Head of caudate nucleus (tissue), 42 donors: ENCODE results near the gene CTNNA1.

Experiments
- DNase-seq, 42 donors: peaks; one replicate each; pipeline versions ENCODE4 v3.0.0 to v3.0.0-alpha.2; 2020 to 2021; ENCODE audit warnings: mixed read lengths in 7 of 42
- intact Hi-C: fragments of 100-400 bp; cut with DNase I; formaldehyde crosslinking; loops from one replicate; pipeline ENCODE4 v1.15.0; 2022

The CTNNA1 gene

GRCh38 chr5:138962614-138963370, 209.6 kb downstream of the CTNNA1 start:
- DNase-seq, result peak in 1 of 42 donors; percentile 34
- intact Hi-C loops, result no loop called here

GRCh38 chr5:138963763-138964371, 210.6 kb downstream of the CTNNA1 start:
- peak in 1 of 42 donors; percentile 39 for DNase-seq
- intact Hi-C loops, result no loop called here

DNA sequence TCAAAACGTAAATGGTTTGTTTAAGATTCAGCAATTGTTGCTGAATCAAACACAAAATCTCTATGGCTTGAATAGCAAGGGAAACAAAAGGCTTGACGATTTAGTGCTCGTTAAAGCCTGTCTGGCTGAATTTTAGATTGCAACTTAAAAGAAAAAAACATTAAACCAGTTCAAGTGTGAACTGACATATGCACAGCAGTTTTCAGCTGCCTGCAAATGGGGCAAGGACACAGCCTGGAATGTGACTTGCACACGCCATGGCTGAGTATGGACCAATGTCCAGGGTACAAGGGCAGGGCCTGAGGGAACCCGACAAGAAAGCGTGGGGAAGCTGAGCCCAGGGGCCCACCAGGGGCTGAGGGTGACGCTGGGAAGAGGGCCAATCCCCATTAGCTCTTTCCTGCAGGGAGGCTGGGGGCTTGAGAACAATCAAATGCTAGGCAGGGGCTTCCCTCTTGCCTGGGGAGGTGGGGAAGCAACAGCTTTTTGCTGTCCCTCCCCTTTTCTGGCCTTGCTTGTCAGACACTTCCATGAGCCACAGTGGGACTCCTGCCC, 211.5 kb downstream of the CTNNA1 start:
- peak in 2 of 42 donors; percentile 22 to 26 for DNase-seq
- intact Hi-C loops, result no loop called here

GRCh38 chr5:138965626-138966025, 212.4 kb downstream of the CTNNA1 start:
- no peak for DNase-seq
- intact Hi-C loops, result no loop called here

DNA sequence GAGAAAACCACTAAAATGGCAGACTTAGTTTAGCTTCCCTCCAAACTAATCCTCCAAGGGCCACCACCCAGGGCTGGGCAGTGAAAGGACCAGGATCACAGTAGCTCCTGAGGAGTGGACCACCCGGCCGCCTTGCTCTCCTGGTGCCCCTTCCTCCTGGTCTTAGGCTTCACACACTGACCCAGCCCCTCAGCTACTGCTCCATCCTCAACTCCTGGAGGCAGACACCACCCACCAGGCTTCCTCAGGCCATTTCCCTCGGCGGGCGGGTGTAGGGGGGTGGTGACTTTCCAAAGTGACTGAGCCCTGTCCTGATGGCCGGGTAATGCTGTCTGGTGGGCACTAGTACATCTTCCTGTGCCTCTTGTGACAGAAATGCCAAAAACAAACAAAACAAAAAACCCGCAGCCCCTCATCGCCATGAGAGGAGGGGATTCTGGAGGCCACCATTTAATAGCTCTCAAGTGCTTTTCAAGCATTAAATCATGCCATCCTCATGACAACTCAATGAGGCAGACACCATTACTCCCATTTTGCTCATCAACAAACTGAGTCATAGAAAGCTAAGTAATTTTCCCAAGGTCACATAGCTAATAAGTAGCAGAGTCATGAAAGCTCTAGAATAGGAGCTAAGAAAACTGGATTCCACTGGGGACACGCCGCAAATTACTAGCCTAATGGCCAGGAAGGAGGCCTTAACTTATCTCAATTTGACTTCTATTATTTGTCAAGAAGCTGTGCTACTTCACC, 213.2 kb downstream of the CTNNA1 start:
- DNase-seq, result no peak
- intact Hi-C loops, result no loop called here

- no peak for DNase-seq
- intact Hi-C loops, result no loop called here
Observed at GRCh38 chr5:138967791-138968448, 214.7 kb downstream of the CTNNA1 start.

DNA sequence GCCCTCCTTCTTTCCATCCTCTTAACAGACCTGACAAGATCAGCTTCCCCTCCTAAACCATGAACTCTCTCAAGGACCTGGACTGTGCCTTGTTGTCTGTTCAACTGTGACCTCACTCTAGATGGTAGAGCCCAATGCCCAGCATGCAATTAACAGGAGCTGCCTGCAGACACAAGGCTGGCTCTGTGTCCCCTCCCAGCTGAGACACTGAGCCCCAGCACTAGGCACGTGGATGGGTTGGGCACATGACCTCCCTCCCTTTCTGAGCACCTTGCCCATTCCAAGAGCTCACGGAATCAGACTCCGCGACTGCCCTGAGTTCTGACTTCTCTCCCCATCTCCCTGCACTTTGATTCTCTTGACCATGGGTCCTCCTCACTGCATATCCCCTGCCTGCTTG, 215.4 kb downstream of the CTNNA1 start:
- DNase-seq, result peak in 14 of 42 donors; percentile 36 to 76 (median 59)
- intact Hi-C loops, result no loop called here

DNA sequence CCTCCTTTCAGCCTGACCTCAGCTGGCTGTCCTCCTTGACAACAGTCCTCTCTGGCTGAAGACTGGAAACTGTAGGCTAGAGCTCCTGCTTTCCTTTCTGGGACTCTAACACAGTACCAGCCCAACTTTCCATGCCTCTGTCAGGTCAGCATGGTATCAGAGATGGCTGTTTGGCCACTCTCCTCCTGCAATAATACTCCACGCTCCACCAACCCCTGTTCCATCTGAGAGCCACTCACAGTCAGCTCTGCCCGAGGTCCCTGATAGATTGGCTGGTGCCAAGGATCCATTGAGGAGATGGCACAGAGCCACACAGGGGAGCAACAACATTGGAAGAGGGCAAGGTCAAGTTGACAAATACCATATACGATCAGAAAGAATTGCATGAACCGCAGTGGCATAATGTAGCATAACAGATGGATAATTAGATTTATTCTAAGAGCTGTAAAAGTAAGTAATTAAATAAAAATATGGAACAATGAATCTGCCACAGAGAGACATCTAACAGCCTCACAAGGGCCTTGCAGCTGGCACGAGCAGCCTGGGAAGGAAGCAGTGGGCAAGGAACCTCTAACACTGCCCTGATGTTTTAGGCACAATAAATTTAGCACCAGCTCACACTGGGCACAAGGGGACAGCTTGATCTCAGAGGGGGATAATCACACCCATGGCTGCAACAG, 216.2 kb downstream of the CTNNA1 start:
- DNase-seq, result no peak
- intact Hi-C loops, result no loop called here

GRCh38 chr5:138972230-138972629, 219.0 kb downstream of the CTNNA1 start:
- DNase-seq, result peak in 2 of 42 donors; percentile 12 to 25

GRCh38 chr5:138972836-138973235, 219.6 kb downstream of the CTNNA1 start:
- DNase-seq, result peak in 2 of 42 donors; percentile 5 to 22
- intact Hi-C loops, result no loop called here

More at GRCh38 chr5:138972230-138972629, 219.0 kb downstream of the CTNNA1 start:
- intact Hi-C loops, result no loop called here

- DNase-seq, result peak in 34 of 42 donors; percentile 19 to 92 (median 62)
- intact Hi-C loops, result no loop called here
Observed at GRCh38 chr5:138974227-138975063, 221.2 kb downstream of the CTNNA1 start.

DNA sequence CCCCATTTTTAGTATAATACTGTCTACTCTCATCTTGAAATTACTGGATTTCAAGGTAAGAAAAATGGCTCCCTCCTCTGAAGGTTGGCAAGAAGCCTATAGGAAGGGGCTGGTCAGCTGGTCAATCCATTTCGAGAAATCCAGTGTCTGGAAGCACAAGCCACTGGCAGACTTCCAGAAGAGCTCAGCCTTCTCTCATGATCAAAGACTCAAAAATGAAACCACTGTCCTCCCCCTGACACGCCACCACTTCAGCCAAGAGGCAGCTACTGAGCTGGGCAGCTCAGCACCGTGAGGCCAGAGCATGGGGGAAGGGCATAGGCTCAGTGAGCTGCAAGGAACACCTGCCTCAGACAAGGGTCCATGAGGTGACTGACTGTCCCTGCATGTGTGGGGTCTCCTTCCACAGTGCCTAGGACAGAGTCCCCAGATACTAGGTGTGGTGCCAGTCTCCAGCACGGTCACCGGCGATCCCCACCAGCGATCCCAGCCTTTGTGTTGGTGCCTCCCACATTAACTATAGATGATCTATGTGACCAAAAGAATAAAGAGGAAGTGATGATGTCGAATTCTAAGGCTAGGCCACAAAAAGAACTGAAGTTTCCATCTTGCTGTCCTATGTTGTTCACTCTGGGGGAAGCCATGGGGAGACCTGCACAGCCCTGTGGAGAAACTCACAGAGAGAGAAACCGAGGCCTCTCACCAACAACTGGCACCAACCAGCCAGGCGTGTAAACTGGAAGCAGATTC, 222.0 kb downstream of the CTNNA1 start:
- intact Hi-C loops, result no loop called here
- DNase-seq, result peak in 29 of 42 donors; percentile 22 to 86 (median 55)

- DNase-seq, result no peak
- intact Hi-C loops, result no loop called here
Observed at GRCh38 chr5:138978080-138978479, 224.9 kb downstream of the CTNNA1 start.

DNA sequence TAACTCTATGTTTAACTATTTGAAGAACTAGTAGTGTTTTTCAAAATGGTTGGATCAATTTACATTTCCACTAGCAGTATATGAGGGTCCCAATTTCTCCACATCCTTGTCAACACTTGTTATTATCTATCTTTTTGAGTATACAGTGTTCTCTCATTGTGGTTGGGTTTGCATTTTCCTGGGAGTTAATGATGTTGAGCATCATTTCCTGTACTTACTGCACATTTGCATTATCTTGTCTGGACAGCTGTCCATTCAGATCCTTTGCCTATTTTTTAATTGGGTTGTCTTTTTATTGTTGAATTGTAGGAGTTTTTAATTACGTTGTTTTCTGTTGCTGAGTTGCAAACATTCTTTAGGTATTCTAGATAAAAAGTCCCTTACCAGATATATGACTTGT, 225.4 kb downstream of the CTNNA1 start:
- intact Hi-C loops, result no loop called here
- DNase-seq, result no peak

DNA sequence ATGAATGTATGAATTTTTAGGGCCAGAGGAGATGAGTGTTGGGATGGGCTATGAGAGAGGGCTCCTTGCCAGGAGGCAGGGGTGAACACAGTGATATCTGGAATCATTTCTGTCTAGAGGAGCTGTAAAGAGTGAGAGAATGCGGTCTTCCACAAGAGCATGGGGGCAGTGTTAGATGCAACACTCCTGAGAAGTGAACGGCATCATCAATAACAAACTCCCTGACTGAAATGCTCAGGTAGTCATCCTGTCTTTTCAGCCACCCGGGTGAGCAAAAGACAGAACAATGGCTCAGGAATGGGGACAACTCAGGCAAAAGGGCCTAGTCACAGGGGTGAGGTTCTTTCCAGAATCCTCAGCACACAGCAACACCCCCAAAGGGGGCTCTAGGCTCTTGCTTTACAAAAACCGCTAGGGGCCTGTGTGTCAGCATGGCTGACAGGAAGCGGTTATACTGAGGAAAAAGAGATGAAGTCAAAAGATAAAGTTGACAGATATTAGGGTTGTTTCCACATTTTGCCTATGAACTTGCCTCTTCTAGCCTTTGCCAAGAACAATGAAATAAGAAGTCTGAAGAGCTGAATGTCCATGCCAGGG, 226.6 kb downstream of the CTNNA1 start:
- intact Hi-C loops, result no loop called here

GRCh38 chr5:138980441-138980840, 227.2 kb downstream of the CTNNA1 start:
- DNase-seq, result peak in 2 of 42 donors; percentile 10 to 22
- intact Hi-C loops, result no loop called here

More for the DNA sequence above, 226.6 kb downstream of the CTNNA1 start:
- DNase-seq, result peak in 3 of 42 donors; percentile 4 to 13 (median 10)
